Endometrial microvascular endothelial cells (primary cell): ENCODE measurements around the gene NEK4. TPM values are rescaled to one million over a fixed set of nuclear protein-coding genes. Genes with fewer than 3 reads are reported as not detected.
"Not testable (repeated sequence)": the region's sequence is repeated elsewhere in the genome, so short reads cannot be mapped to it uniquely, and the experiment has no call there.

ENCODE experiments used
- in situ Hi-C: cut with HindIII; loops from 2 replicates; pipeline ENCODE4 v1.10.0; 2017; ENCODE audit warnings: low sequenced_read_pairs, low pct_unique_long_range_greater_than_20kb; ENCODE audit errors: inconsistent ontology term
- total RNA-seq: library from RNA; depleted of rRNA; stranded (reverse); fragments of >200 nt; gene quantifications from one replicate; pipeline ENCODE4 v1.2.3, GENCODE V29; 2015; ENCODE audit errors: inconsistent ontology term

Gene NEK4
- total RNA-seq, 1 donor from 2014 or later, result 10.2 TPM

DNA sequence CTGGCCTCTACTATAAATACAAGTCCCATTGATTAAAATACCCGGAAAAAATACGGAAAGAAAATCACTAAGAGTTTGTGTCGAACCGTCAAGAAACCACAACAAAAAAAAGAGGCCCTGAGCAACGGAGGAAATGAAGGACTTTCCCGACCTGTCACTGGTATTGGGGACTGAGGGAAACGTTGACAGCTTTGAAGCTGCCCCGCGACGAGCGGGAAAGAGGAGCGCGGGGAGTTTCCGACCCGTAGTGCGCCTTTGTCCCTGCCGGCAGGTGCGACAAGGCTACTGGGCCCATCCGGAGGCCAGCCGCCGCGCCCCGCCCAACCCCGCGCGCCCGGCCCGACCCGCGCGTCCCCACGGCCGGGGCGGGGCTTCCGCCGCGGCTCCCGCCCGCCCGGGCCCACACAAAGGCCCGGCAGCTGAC, 85.4 kb downstream of the NEK4 start:
- in situ Hi-C loops, result no loop called here

DNA sequence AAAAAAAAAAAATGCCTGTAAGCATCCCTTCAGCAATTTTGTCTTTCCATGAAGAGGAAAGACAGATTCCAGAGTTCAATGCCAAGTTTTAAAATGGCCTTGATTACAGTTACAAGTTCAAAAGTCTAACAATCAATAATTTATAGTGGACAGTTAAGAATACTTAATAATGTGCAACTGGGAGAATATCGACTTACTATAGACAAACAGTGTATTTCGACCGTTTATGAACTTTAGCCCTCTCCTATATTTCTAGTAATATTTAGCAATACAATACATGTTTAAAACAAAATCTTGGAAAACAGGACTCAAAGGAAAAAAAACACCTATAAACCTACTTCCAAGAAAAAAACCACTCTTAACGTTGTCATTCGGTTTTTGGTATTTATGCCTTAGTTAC, 86.6 kb downstream of the NEK4 start:
- in situ Hi-C loops, result no loop called here

DNA sequence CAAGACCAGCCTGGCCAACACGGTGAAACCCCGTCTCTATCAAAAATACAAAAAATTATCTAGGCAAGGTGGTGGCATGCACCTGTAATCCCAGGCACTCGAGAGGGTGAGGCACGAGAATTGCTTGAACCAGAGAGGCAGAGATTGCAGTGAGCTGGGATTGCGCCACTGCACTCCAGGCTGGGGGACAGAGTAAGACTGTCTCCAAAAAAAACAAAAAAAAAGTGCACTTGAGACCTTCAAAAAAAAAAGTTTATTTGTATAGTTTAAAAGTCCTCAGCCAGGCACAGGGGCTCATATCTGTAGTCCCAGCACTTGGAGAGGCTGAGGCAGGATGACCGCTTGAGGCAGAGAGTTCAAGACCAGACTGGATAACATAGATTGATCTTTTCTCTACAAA, 87.1 kb downstream of the NEK4 start:
- in situ Hi-C loops, result no loop called here

DNA sequence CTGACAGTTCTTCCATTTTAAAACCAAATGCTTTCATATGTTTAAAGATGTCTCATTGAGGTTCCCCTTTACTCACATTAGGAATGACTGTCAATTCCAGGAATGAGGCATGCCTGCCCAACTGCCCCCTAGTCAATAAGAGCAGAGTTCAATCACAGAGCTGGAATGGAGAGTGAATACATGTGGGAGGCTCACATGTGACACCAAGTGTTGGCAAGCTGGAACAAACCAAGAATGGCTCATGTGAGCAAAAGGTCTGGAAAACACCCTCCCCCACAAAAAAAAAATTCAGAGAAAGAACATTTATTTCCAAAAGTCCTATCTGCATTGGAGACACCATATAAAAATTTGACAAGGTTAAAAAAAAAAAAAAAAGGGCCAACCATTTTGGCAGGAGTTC, 88.7 kb downstream of the NEK4 start:
- in situ Hi-C loops, result no loop called here

DNA sequence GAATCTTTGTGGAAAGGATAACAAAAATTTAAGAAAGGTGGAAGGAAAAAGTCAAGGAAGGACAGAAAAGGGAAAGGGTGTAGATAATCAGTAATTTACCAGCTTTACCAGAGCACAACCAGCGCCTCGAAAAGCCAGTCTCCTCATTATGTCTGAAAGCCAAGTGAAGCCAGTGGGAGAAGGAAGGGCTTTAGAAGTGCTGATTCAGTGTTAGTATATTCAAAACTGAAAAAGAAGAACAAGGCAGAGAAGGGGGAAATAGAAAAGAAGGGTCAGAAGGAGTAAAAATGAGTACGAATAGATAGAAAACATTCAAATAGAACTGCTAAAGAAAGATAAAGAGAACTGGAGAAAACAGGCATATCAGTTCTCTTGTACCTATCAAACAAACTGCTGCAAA, 89.1 kb downstream of the NEK4 start:
- in situ Hi-C loops, result no loop called here

DNA sequence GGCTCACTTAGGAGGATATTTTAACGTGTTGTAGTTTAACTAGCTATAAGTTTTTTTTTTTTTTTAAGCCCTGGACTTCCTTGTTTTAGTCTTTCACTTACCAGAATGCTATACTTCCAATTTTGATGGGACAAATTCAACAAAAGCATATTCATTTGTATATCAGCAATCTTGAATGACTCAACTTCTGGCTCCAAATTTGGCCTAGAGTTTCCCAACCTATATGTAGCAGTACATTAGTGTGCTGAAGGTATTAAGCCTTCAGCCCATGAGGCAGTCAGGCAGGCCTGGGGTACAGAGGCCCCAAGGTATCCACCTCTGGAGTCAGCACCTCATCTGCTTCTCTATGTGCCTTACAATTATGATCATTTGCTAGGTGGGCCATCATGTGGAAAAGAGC, 90.9 kb downstream of the NEK4 start:
- in situ Hi-C loops, result no loop called here

DNA sequence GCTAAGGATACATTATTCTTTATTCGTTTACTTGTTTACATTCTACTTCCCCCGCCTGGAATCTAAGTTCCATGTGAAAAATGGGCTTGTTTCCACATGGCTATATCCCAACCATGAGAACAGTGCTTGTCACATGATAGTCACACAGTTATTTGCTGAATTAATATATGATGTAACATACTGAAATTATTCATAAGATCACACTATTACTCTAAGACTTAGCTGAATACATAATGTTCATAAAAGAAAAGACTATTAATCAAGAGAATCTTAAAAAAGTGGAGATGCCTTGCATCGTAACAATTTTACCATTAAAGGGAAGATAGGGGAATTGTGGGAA, 91.6 kb downstream of the NEK4 start:
- in situ Hi-C loops, result no loop called here

DNA sequence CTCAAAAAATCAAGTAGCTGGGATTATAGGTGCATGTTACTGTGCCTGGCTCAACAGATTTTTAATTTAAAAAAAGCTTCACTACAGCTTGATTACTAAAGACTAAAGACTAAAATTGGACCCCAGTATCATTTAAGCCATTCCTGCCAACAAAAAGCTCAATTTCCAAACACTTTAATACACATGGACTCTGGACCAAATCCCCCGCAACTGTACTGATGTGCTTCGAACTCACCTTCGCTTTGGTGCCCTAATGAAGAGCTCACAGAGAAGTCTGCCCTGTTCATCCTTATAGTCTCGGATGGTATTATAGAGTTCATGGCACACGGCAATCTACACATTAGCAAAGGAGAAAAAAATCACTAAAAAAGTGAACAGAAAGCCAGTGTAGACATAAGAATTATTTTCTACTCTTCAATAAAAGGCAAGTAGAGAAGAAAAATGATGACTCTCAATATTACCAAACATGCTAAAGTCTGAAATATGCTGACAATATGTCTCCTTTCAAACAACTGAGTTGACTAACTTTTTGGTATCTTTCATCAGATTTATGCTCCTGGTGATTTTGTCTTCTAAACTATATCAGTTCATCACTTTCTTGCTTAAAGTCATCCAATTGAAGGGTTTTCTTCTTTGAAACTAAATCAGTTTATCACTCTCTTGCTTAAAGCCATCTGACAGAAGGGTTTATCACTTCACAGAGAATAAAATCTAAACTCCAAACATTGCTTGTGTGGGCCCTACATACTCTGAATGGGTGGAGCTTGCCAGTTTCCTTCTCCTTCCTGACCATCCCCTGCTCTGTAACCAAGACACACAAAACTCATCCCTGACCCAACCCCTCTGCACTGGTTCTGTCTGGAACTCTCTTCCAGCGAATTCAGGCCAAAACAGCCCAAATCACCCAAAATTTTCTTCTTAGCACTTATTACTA, 92.2 kb downstream of the NEK4 start:
- in situ Hi-C loops, result no loop called here

DNA sequence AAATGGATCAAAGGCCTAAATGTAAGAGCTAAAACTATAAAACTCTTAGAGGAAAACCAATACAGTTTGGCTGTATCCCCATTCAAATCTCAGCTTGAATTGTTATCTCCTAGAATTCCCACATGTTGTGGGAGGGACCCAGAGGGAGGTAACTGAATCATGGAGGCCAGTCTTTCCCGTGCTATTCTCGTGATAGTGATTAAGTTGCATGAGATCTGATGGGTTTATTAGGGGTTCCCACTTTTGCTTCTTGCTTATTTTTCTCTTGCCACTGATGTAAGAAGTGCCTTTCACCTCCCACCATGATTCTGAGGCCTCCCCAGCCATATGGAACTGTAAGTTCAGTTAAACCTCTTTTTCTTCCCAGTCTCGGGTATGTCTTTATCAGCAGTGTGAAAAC, 94.5 kb downstream of the NEK4 start:
- in situ Hi-C loops, result not testable (repeated sequence)

DNA sequence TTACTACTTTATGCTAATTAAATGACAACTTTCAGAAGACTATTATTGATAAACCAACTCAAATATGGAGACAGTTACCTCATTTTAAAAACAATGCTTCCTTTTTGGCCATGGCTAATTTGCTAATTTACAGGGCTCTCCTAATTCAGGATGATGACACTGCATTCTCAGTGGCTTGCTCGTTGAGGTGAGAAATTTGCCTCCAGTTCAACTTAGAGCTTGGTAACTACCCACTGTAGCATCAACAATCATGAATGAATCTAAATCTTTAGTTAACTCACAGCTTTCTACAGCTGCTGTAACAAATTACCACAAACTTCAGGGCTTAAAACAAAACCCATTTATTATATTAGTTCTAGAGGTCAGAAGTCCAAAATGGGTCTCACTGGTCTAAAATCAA, 99.1 kb downstream of the NEK4 start:
- in situ Hi-C loops, result no loop called here

DNA sequence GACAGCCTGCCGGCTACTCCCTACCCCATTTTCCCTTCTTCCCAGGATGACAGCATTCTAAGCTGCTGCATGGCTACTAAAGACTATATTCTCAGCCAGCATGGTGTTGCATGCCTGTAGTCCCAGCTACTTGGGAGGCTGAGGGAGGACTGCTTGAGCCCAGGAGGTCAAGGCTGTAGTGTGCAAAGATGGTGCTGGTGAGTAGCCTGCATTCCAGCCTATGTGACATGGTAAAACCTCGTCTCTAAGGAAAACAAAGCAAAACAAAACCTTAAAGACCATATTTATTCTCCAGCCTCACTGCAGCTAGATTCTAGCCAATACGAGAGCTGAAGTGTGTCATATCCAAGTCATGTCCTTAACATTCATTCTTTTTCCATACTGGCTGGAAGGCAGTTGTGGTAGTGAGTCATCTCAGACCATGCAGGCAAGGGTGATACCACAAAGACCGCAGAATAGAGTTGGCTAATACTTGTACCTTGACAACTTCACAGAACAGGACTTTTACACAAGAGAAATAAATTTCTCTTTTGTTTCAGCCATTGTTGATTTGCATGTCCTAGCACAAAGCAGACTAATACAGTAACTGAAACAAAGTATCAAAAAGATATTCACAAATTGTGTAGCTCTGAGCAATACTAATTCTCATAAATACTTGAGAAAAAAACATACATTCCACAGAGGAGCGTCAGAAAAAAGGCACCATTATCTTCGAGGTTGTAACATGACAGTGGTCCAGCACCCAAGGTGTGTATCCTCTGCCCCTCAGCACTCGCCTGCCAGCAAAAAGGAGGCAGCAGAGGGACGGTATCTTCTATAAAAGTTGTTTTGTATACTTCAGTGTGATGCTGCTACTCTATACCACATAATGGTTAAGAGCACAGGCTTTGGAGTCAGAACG, 99.9 kb downstream of the NEK4 start:
- in situ Hi-C loops, result no loop called here

DNA sequence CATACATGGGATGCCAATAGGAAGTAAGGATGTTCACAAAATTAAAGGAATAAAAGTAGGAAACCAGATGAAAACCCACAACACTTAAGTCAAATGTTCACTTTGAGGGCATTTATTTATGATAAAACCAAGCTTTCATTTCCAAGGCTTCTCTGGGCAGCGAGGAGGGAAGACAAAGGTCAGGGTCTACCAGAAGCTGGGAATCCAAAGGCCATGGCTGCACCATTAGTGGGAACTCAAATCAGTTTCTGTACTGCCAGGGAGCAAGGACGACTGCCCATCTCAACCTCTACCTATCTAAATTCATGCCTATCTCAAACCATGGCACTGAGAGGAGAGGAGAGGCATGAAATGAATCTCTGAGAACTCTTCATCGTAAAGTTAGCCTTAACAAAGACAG, 107.6 kb downstream of the NEK4 start:
- in situ Hi-C loops, result no loop called here

DNA sequence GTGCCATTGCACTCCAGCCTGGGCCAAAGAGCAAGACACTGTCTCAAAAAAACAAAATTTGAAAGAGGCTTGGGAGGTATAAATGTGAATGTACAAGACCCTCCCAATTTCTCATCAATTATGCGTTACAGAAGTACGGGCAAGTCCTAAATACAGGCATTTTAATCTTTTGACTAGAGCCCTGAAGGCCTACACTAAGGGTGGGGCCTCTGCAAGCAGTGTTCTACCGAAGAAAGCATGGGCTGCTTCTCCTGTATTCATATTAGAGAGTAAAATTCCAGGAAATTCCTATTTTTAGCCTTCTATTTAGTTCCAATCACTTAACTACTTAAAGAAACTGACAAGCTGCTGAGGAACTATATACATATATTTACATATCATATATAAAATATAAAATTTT, 110.7 kb downstream of the NEK4 start:
- in situ Hi-C loops, result no loop called here

Other genes with a start within 250 kb of the NEK4 start
- 70.2 TPM for gene NT5DC2, start 237.1 kb downstream of the NEK4 start, total RNA-seq
- gene UQCC5, start 234.3 kb downstream of the NEK4 start, total RNA-seq, result 0.84 TPM
- 50.3 TPM for gene PBRM1, start 85.0 kb downstream of the NEK4 start, total RNA-seq
- 93.8 TPM for gene GNL3, start 84.9 kb downstream of the NEK4 start, total RNA-seq
- 74.8 TPM for gene GLT8D1, start 65.1 kb downstream of the NEK4 start, total RNA-seq
- gene SPCS1, start 64.8 kb downstream of the NEK4 start, total RNA-seq, result 115 TPM
- not detected for gene ITIH1, start 6.7 kb upstream of the NEK4 start, total RNA-seq
- gene ITIH3, start 23.9 kb upstream of the NEK4 start, total RNA-seq, result not detected
- gene ITIH4, start 59.7 kb upstream of the NEK4 start, total RNA-seq, result not detected
- gene MUSTN1, start 64.1 kb upstream of the NEK4 start, total RNA-seq, result 0.46 TPM
- 12.6 TPM for gene STIMATE, start 126.6 kb upstream of the NEK4 start, total RNA-seq